Hepatocyte (in vitro differentiated cells): ENCODE data around the gene CDHR3.

ENCODE experiments used
- EZH2 ChIP-seq: fragments of 200-600 bp; sonication (generic); IDR thresholded peaks from 2 replicates; pipeline ENCODE4 v1.6.1; 2016; ENCODE audit warnings: antibody characterized with exemption, mild to moderate bottlenecking, borderline replicate concordance
- TF ChIP-seq, protein P1 (sequence below): fragments of 200-600 bp; sonication (generic); IDR thresholded peaks from 2 replicates; pipeline ENCODE4 v1.5.1; 2016; ENCODE audit warnings: antibody characterized with exemption, mild to moderate bottlenecking; ENCODE audit not compliant: poor library complexity

DNA sequence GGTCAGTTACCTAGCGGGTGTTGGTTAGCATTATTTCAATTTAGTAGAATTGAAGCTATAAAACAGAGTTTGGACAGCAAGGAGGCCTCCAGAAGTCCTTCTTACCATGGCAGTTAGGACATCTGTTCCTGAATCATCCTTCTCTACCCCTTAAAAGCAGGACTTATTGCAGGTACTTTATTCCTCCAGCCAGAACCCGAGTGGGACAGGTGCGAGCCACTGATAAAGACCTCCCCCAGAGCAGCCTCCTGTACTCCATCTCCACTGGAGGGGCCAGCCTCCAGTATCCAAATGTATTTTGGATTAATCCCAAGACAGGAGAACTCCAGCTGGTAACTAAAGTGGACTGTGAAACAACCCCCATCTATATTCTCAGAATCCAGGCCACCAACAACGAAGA is 54.6 kb downstream of the CDHR3 start:
- TF ChIP-seq, protein P1, sequence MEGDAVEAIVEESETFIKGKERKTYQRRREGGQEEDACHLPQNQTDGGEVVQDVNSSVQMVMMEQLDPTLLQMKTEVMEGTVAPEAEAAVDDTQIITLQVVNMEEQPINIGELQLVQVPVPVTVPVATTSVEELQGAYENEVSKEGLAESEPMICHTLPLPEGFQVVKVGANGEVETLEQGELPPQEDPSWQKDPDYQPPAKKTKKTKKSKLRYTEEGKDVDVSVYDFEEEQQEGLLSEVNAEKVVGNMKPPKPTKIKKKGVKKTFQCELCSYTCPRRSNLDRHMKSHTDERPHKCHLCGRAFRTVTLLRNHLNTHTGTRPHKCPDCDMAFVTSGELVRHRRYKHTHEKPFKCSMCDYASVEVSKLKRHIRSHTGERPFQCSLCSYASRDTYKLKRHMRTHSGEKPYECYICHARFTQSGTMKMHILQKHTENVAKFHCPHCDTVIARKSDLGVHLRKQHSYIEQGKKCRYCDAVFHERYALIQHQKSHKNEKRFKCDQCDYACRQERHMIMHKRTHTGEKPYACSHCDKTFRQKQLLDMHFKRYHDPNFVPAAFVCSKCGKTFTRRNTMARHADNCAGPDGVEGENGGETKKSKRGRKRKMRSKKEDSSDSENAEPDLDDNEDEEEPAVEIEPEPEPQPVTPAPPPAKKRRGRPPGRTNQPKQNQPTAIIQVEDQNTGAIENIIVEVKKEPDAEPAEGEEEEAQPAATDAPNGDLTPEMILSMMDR = no peak
- no peak for TF ChIP-seq EZH2
